ENCODE measurements around the gene GPR179. TPM values are rescaled to one million over a fixed set of nuclear protein-coding genes. Genes with fewer than 3 reads are reported as not detected.

The GPR179 gene
- polyA plus RNA-seq, 1 donor (not counting 4 experiments of a cell fraction or from before 2014, with no cell fraction given), result 0.01 TPM

GRCh38 chr17:38329808-38330730 is 13.7 kb downstream of the GPR179 start:
- Histone ChIP-seq H3K4me3 (ENCODE audit: control insufficient read depth in 2 of 3, extremely low read depth in 1 of 3, insufficient read depth in 2 of 3, low read depth in 1 of 3, low read length in 3 of 3) (no peak overlapping the region), H3K9me3 (ENCODE audit: control insufficient read depth, low read depth, low read length) (no peaks in the 10 kb centered on the region), H3K27ac (ENCODE audit: control insufficient read depth, insufficient read depth, low read length) (no peak overlapping the region), H3K4me1 (ENCODE audit: control insufficient read depth, extremely low read depth, insufficient read depth, low read length) (no peaks in the 10 kb centered on the region), H3K36me3 (ENCODE audit: control insufficient read depth in 2 of 2, extremely low read depth in 1 of 2, insufficient read depth in 2 of 2, low read length in 2 of 2) (no peaks in the 10 kb centered on the region), H3K79me2 (ENCODE audit: control insufficient read depth, insufficient read depth, low read length) (no peaks in the 10 kb centered on the region), H2AFZ (ENCODE audit: control insufficient read depth, low read length) (no peak overlapping the region), H3K27me3 (ENCODE audit: control insufficient read depth, extremely low read depth, insufficient read depth, low read length) (no peaks in the 10 kb centered on the region), H4K20me1 (ENCODE audit: control insufficient read depth, extremely low read depth, insufficient read depth, low read length) (peaks cover 2% of the 10 kb centered on the region), H3K4me2 (ENCODE audit: control insufficient read depth, extremely low read depth, insufficient read depth, low read depth, low read length) (no peak overlapping the region), H3K9me1 (ENCODE audit: control insufficient read depth, extremely low read depth, insufficient read depth, low read length) (no peaks in the 10 kb centered on the region), H3K9ac (ENCODE audit: control insufficient read depth, extremely low read depth, insufficient read depth, low read length) (no peak overlapping the region)
- DNase-seq (ENCODE audit: low read depth, low spot score) (no peak), FAIRE-seq (no peak)
- dilution Hi-C loops (cut with MboI; ENCODE audit: extremely low pct_ligation_motif_present, low sequenced_read_pairs), result no loop called here
- TF ChIP-seq CTCF (optimal IDR thresholded peaks at IDR 0.05 in 1 of 3, IDR thresholded peaks at IDR 0.05 in 1 of 3, conservative IDR thresholded peaks at IDR 0.05 in 1 of 3; ENCODE audit: extremely low read depth in 1 of 3, insufficient read depth in 2 of 3, low read length in 3 of 3) (no peak), EZH2 (IDR thresholded peaks at IDR 0.05; ENCODE audit: low read length) (no peak)

GRCh38 chr17:38329284-38329683 is 14.5 kb downstream of the GPR179 start:
- no peaks in the 10 kb centered on the region for H3K9me1 ChIP-seq (ENCODE audit: control insufficient read depth, extremely low read depth, insufficient read depth, low read length)
- no peak overlapping the region for H3K4me2 ChIP-seq (ENCODE audit: control insufficient read depth, extremely low read depth, insufficient read depth, low read depth, low read length)
- H3K27me3 ChIP-seq (ENCODE audit: control insufficient read depth, extremely low read depth, insufficient read depth, low read length), result no peaks in the 10 kb centered on the region
- H2AFZ ChIP-seq (ENCODE audit: control insufficient read depth, low read length), result no peak overlapping the region
- dilution Hi-C loops (cut with MboI; ENCODE audit: extremely low pct_ligation_motif_present, low sequenced_read_pairs), result no loop called here
- H3K36me3 ChIP-seq (ENCODE audit: control insufficient read depth in 2 of 2, extremely low read depth in 1 of 2, insufficient read depth in 2 of 2, low read length in 2 of 2), result no peaks in the 10 kb centered on the region
- peaks cover 2% of the 10 kb centered on the region for H4K20me1 ChIP-seq (ENCODE audit: control insufficient read depth, extremely low read depth, insufficient read depth, low read length)
- no peak overlapping the region for H3K27ac ChIP-seq (ENCODE audit: control insufficient read depth, insufficient read depth, low read length)
- no peaks in the 10 kb centered on the region for H3K9me3 ChIP-seq (ENCODE audit: control insufficient read depth, low read depth, low read length)
- H3K79me2 ChIP-seq (ENCODE audit: control insufficient read depth, insufficient read depth, low read length), result no peaks in the 10 kb centered on the region
- no peaks in the 10 kb centered on the region for H3K4me1 ChIP-seq (ENCODE audit: control insufficient read depth, extremely low read depth, insufficient read depth, low read length)
- no peak for FAIRE-seq
- TF ChIP-seq EZH2 (IDR thresholded peaks at IDR 0.05; ENCODE audit: low read length) (no peak), CTCF (optimal IDR thresholded peaks at IDR 0.05 in 1 of 3, IDR thresholded peaks at IDR 0.05 in 1 of 3, conservative IDR thresholded peaks at IDR 0.05 in 1 of 3; ENCODE audit: extremely low read depth in 1 of 3, insufficient read depth in 2 of 3, low read length in 3 of 3) (no peak)
- no peak for DNase-seq (ENCODE audit: low read depth, low spot score)
- no peak overlapping the region for H3K4me3 ChIP-seq (ENCODE audit: control insufficient read depth in 2 of 3, extremely low read depth in 1 of 3, insufficient read depth in 2 of 3, low read depth in 1 of 3, low read length in 3 of 3)
- no peak overlapping the region for H3K9ac ChIP-seq (ENCODE audit: control insufficient read depth, extremely low read depth, insufficient read depth, low read length)
